Activated CD4-positive, alpha-beta T cell treated with anti-CD3 and anti-CD28 coated beads, Interleukin-2, amount 10 ng/mL, durations not matched to agents 24 days and 14 days (primary cell): ENCODE measurements around the gene CLK2. TPM values are rescaled to one million over a fixed set of nuclear protein-coding genes. Genes with fewer than 3 reads are reported as not detected.
"Not testable (repeated sequence)": the region's sequence is repeated elsewhere in the genome, so short reads cannot be mapped to it uniquely, and the experiment has no call there.

Experiments
- DNase-seq: peaks from one replicate; pipeline ENCODE4 v3.0.0; 2022
- H3K27ac Mint-ChIP-seq: one replicate; pipeline ENCODE4 v1.8.0; 2022; ENCODE audit warnings: mild to moderate bottlenecking, mixed read lengths
- H3K27me3 Mint-ChIP-seq: one replicate; pipeline ENCODE4 v1.8.0; 2022; ENCODE audit warnings: mixed read lengths
- H3K36me3 Mint-ChIP-seq: one replicate; pipeline ENCODE4 v1.8.0; 2022; ENCODE audit warnings: low read depth, mild to moderate bottlenecking, mixed read lengths
- H3K4me1 Mint-ChIP-seq: one replicate; pipeline ENCODE4 v1.8.0; 2021; ENCODE audit warnings: mixed read lengths
- H3K4me3 Mint-ChIP-seq: one replicate; pipeline ENCODE4 v1.8.0; 2022; ENCODE audit warnings: mild to moderate bottlenecking, moderate library complexity, mixed read lengths
- H3K9me3 Mint-ChIP-seq: one replicate; pipeline ENCODE4 v1.8.0; 2021; ENCODE audit warnings: mixed read lengths
- intact Hi-C: fragments of 100-400 bp; cut with micrococcal nuclease; formaldehyde crosslinking; loops from one replicate; pipeline ENCODE4 v1.15.1; 2023
- total RNA-seq: library from RNA; stranded (reverse); gene quantifications from 2 replicates; pipeline ENCODE4 v1.2.3, GENCODE V29; 2022

CLK2 gene
- total RNA-seq, 1 donor from 2014 or later: 90.6 TPM

DNA sequence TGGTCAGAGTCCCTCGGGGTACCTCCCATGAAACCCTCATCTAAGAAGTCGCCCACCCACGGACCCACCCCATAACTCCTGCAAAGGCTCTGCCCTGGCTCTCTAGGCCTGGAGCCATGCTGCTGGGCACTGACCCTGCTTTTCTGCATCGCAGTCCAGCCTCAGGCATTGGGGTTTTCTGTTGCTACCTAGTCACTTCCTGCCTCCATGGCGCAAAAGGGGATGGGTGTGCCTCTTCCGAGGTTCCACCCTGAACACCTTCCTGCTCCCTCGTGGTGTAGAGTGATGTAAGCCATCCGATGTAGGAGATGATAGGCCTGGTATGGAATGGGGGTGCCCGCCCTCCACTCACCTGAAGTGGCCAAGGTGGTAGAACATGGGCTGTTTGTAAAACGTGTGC lies 58.6 kb downstream of the CLK2 start:
- DNase-seq, H3K9me3 Mint-ChIP-seq, H3K27me3 Mint-ChIP-seq, intact Hi-C loops, H3K4me3 Mint-ChIP-seq: not testable (repeated sequence)
- Mint-ChIP-seq H3K27ac (peak overlapping the region; percentile 68), H3K4me1 (peaks cover 24% of the 10 kb centered on the region), H3K36me3 (peaks cover 15% of the 10 kb centered on the region)

Other genes with a start within 250 kb of the CLK2 start
- gene DCST2, start 239.7 kb downstream of the CLK2 start, total RNA-seq: 0.16 TPM in 1 of 2 replicates, not detected in the other
- gene DCST1, start 239.7 kb downstream of the CLK2 start, total RNA-seq: not detected in 2 replicates
- gene ADAM15, start 222.2 kb downstream of the CLK2 start, total RNA-seq: 79.7 and 84.5 TPM in 2 replicates
- gene EFNA4, start 209.8 kb downstream of the CLK2 start, total RNA-seq: 5.8 and 6.2 TPM in 2 replicates
- 3.6 and 4.4 TPM in 2 replicates for gene EFNA3, start 194.7 kb downstream of the CLK2 start, total RNA-seq
- 0.24 TPM in 1 of 2 replicates, not detected in the other for gene EFNA1, start 145.6 kb downstream of the CLK2 start, total RNA-seq
- 46.2 and 46.3 TPM in 2 replicates for gene SLC50A1, start 137.7 kb downstream of the CLK2 start, total RNA-seq
- 34.5 and 37.2 TPM in 2 replicates for gene DPM3, start 133.0 kb downstream of the CLK2 start, total RNA-seq
- 244 and 245 TPM in 2 replicates for gene KRTCAP2, start 100.2 kb downstream of the CLK2 start, total RNA-seq
- gene TRIM46, start 99.7 kb downstream of the CLK2 start, total RNA-seq: 9.4 and 10.7 TPM in 2 replicates
- 10.5 and 10.6 TPM in 2 replicates for gene THBS3, start 65.6 kb downstream of the CLK2 start, total RNA-seq
- 62.4 and 64.7 TPM in 2 replicates for gene MTX1, start 64.8 kb downstream of the CLK2 start, total RNA-seq
- gene ENTREP3, start 18.0 kb downstream of the CLK2 start, total RNA-seq: 45.1 and 46.2 TPM in 2 replicates
- gene SCAMP3, start 11.1 kb downstream of the CLK2 start, total RNA-seq: 152 and 158 TPM in 2 replicates
- gene HCN3, start 4.0 kb upstream of the CLK2 start, total RNA-seq: 3.2 and 3.8 TPM in 2 replicates
- gene PKLR, start 27.9 kb upstream of the CLK2 start, total RNA-seq: 0.09 TPM in 1 of 2 replicates, not detected in the other
- gene FDPS, start 35.4 kb upstream of the CLK2 start, total RNA-seq: 321 and 324 TPM in 2 replicates
- 29.9 and 30.1 TPM in 2 replicates for gene RUSC1, start 47.4 kb upstream of the CLK2 start, total RNA-seq